Sigmoid colon (tissue), 7 donors: ENCODE data around the gene ATP10A. TPM values are rescaled to one million over a fixed set of nuclear protein-coding genes. Genes with fewer than 3 reads are reported as not detected.

ENCODE experiments used
- DNase-seq: peaks from one replicate; pipeline ENCODE4 v3.0.0-alpha.2; 2019
- H3K27ac ChIP-seq, 4 donors: fragments of 200-600 bp; sonication (generic); one replicate each; pipeline ENCODE4 v1.5.1; 2016 to 2019; ENCODE audit warnings: mild to moderate bottlenecking in 1 of 4
- H3K27me3 ChIP-seq, 3 donors: fragments of 200-600 bp; sonication (generic); one replicate each; pipeline ENCODE4 v1.5.1; 2019; ENCODE audit warnings: mild to moderate bottlenecking in 1 of 3
- H3K36me3 ChIP-seq, 4 donors: fragments of 200-600 bp; sonication (generic); one replicate each; pipeline ENCODE4 v1.5.1; 2016 to 2019
- H3K4me1 ChIP-seq, 4 donors: fragments of 200-600 bp; sonication (generic); one replicate each; pipeline ENCODE4 v1.5.1; 2017 to 2019
- H3K4me3 ChIP-seq, 4 donors: fragments of 200-600 bp; sonication (generic); one replicate each; pipeline ENCODE4 v1.5.1; 2017 to 2019; ENCODE audit warnings: mild to moderate bottlenecking in 2 of 4, moderate library complexity in 1 of 4
- H3K9me3 ChIP-seq, 4 donors: fragments of 200-600 bp in 3 of 4; sonication (generic) in 3 of 4; one replicate each; pipeline versions ENCODE4 v1.5.1 to v1.6.1; 2013 to 2019
- CTCF ChIP-seq, 4 experiments: fragments of 450-650 bp in 3 of 4; fragments of 200-600 bp in 1 of 4; IDR thresholded peaks; one replicate each; pipeline ENCODE4 v1.5.1; 2016 to 2019; ENCODE audit warnings: antibody characterized with exemption in 4 of 4, mild to moderate bottlenecking in 3 of 4, moderate library complexity in 2 of 4
- EP300 ChIP-seq, 4 donors: sonication (generic); formaldehyde crosslinking; IDR thresholded peaks; one replicate each; pipeline ENCODE4 v1.6.1; 2017; ENCODE audit warnings: antibody characterized with exemption in 4 of 4
- POLR2A ChIP-seq, 2 donors: fragments of 450-650 bp; IDR thresholded peaks; one replicate each; pipeline ENCODE4 v1.6.1; 2016; ENCODE audit warnings: antibody characterized with exemption in 2 of 2, mild to moderate bottlenecking in 2 of 2, moderate library complexity in 2 of 2
- POLR2AphosphoS5 ChIP-seq, 4 donors: sonication (generic); formaldehyde crosslinking; IDR thresholded peaks; one replicate each; pipeline ENCODE4 v1.6.1; 2017; ENCODE audit warnings: antibody characterized with exemption in 4 of 4
- WGBS, 2 donors: extraction: QIAGEN DNeasy Blood & Tissue Kit; methylation state at CpG; one replicate each; pipeline ENCODE4 v1.1.7; 2013; 5-methylcytosine and 5-hydroxymethylcytosine counted together
- intact Hi-C: fragments of 100-400 bp; cut with DNase I; formaldehyde crosslinking; loops from one replicate; pipeline ENCODE4 v1.15.1; 2023
- polyA plus RNA-seq, 3 donors: library from polyadenylated mRNA; stranded (reverse); fragments of 200-250 nt; gene quantifications; one replicate each; pipeline ENCODE4 v1.2.3, GENCODE V29; 2013
- total RNA-seq, 4 donors: library from RNA; depleted of rRNA; stranded (reverse); fragments of >200 nt; gene quantifications; one replicate each; pipeline ENCODE4 v1.1.0, GENCODE V29; 2016
- donor health status: healthy with polysubstance abuse.
- donor health status: Bipolar disorder and iron deficiency.
- donor health status: healthy.

Gene ATP10A
- total and polyA plus RNA-seq, 7 donors = 0.23 to 7.7 (median 2.9) TPM

- peak; percentile 47 for DNase-seq
- TF ChIP-seq POLR2A (IDR thresholded peaks at IDR 0.05) (no peak), CTCF (IDR thresholded peaks at IDR 0.05) (no peak), POLR2AphosphoS5 (IDR thresholded peaks at IDR 0.05) (no peak), EP300 (IDR thresholded peaks at IDR 0.05) (no peak)
- Histone ChIP-seq H3K27me3 (no peaks in the 10 kb centered on the region), H3K4me3 (no peak overlapping the region), H3K9me3 (no peaks in the 10 kb centered on the region), H3K27ac (no peak overlapping the region), H3K36me3 (peaks cover 0 to 10% (median 0%) of the 10 kb centered on the region in 4 donors), H3K4me1 (peaks cover 0 to 9% (median 0%) of the 10 kb centered on the region in 4 donors)
- intact Hi-C loops = no loop called here
- 88 to 94% methylated on average over 18 of the region's 18 CpGs for WGBS, 2 donors
Observed at GRCh38 chr15:25715536-25716413, 147.4 kb downstream of the ATP10A start.

GRCh38 chr15:25714538-25714840 lies 148.6 kb downstream of the ATP10A start:
- peak; percentile 52 for DNase-seq
- no peak for TF ChIP-seq POLR2A (IDR thresholded peaks at IDR 0.05)
- H3K9me3 ChIP-seq = no peaks in the 10 kb centered on the region
- H3K27ac ChIP-seq = no peak overlapping the region
- WGBS, 2 donors = 74 to 76% methylated on average over 3 of the region's 3 CpGs
- intact Hi-C loops = no loop called here
- H3K36me3 ChIP-seq = peaks cover 0 to 10% (median 0%) of the 10 kb centered on the region in 4 donors
- H3K4me3 ChIP-seq = no peak overlapping the region
- H3K27me3 ChIP-seq = no peaks in the 10 kb centered on the region
- H3K4me1 ChIP-seq = peaks cover 0 to 9% (median 0%) of the 10 kb centered on the region in 4 donors

- DNase-seq = peak; percentile 53
- Histone ChIP-seq H3K4me3 (no peak overlapping the region), H3K27me3 (no peaks in the 10 kb centered on the region), H3K9me3 (no peaks in the 10 kb centered on the region), H3K27ac (no peak overlapping the region), H3K4me1 (peaks cover 0 to 9% (median 0%) of the 10 kb centered on the region in 4 donors), H3K36me3 (peaks cover 0 to 10% (median 0%) of the 10 kb centered on the region in 4 donors)
- intact Hi-C loops = no loop called here
- 94% methylated on average over 35 of the region's 35 CpGs for WGBS, 2 donors
- TF ChIP-seq CTCF (IDR thresholded peaks at IDR 0.05) (no peak), POLR2A (IDR thresholded peaks at IDR 0.05) (no peak), EP300 (IDR thresholded peaks at IDR 0.05) (no peak), POLR2AphosphoS5 (IDR thresholded peaks at IDR 0.05) (no peak)
Observed at GRCh38 chr15:25713736-25714537, 149.2 kb downstream of the ATP10A start.

DNA sequence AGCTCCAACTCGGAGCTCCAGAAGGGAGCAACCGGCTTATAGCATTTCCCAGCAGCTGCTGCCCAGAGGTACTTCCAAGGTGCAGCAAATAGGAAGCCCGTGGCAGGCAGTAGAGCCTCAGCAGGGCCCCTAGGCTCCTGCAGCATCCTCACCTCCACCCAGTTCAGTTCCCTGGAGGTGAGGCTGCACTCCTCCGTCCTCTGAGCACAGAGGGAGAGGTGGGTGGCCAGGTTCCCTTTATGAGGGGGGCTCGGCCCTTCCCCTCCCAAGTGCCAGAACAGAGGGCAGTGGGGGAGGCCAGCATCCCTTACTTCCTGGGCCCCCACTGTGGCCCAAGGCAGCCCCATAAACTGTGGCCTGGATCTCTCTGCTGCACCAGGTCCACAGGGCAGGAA lies 150.2 kb downstream of the ATP10A start:
- no peaks in the 10 kb centered on the region for H3K27me3 ChIP-seq
- no peak for TF ChIP-seq POLR2AphosphoS5 (IDR thresholded peaks at IDR 0.05)
- no peak for TF ChIP-seq EP300 (IDR thresholded peaks at IDR 0.05)
- no peak for TF ChIP-seq CTCF (IDR thresholded peaks at IDR 0.05)
- TF ChIP-seq POLR2A (IDR thresholded peaks at IDR 0.05) = no peak
- H3K4me1 ChIP-seq = peaks cover 0 to 7% (median 0%) of the 10 kb centered on the region in 4 donors
- peaks cover 0 to 10% (median 0%) of the 10 kb centered on the region in 4 donors for H3K36me3 ChIP-seq
- H3K9me3 ChIP-seq = no peaks in the 10 kb centered on the region
- WGBS, 2 donors = 68 to 76% methylated on average over 5 of the region's 5 CpGs
- H3K27ac ChIP-seq = no peak overlapping the region
- intact Hi-C loops = no loop called here
- DNase-seq = peak; percentile 20
- no peak overlapping the region for H3K4me3 ChIP-seq
